Lung (tissue), 12 donors: ENCODE data around the gene ETDB. TPM values are rescaled to one million over a fixed set of nuclear protein-coding genes. Genes with fewer than 3 reads are reported as not detected.
"Not testable (repeated sequence)": the region's sequence is repeated elsewhere in the genome, so short reads cannot be mapped to it uniquely, and the experiment has no call there.

ENCODE experiments used
- ATAC-seq: fragments of 200-7000 bp; cut with Tn5 transposase; one replicate; pipeline ENCODE4 v1.9.1; 2020; ENCODE audit warnings: moderate number of reproducible peaks; ENCODE audit not compliant: insufficient read depth, low FRiP score
- DNase-seq, 3 donors: peaks; one replicate each; pipeline ENCODE4 v3.0.0-alpha.2; 2013 to 2017
- H3K27ac ChIP-seq, 2 donors: one replicate each; pipeline ENCODE4 v1.5.1; 2013; ENCODE audit warnings: mild to moderate bottlenecking in 2 of 2, moderate library complexity in 2 of 2, control low read depth in 1 of 2, inconsistent platforms in 1 of 2, low read depth in 1 of 2, low read length in 1 of 2
- H3K27me3 ChIP-seq, 3 donors: one replicate each; pipeline ENCODE4 v1.5.1; 2013; ENCODE audit warnings: low read length in 2 of 3; ENCODE audit not compliant: control insufficient read depth in 3 of 3, insufficient read depth in 3 of 3
- H3K36me3 ChIP-seq, 4 donors: one replicate each; pipeline ENCODE4 v1.5.1; 2013; ENCODE audit warnings: low read length in 4 of 4, mild to moderate bottlenecking in 1 of 4, moderate library complexity in 1 of 4; ENCODE audit not compliant: control insufficient read depth in 4 of 4, insufficient read depth in 4 of 4
- H3K4me1 ChIP-seq, 5 donors: one replicate each; pipeline ENCODE4 v1.5.1; 2013; ENCODE audit warnings: low read length in 5 of 5, mild to moderate bottlenecking in 2 of 5, moderate library complexity in 1 of 5; ENCODE audit not compliant: control insufficient read depth in 5 of 5, insufficient read depth in 5 of 5
- H3K4me3 ChIP-seq: one replicate; pipeline ENCODE4 v1.5.1; 2013; ENCODE audit warnings: mild to moderate bottlenecking, control low read depth, moderate library complexity
- H3K9ac ChIP-seq, 2 donors: one replicate each; pipeline ENCODE4 v1.5.1; 2013; ENCODE audit warnings: low read length in 2 of 2, control low read depth in 1 of 2; ENCODE audit not compliant: insufficient read depth in 1 of 2
- H3K9me3 ChIP-seq, 4 donors: one replicate each; pipeline ENCODE4 v1.5.1; 2013; ENCODE audit warnings: low read length in 3 of 4, mild to moderate bottlenecking in 1 of 4, moderate library complexity in 1 of 4; ENCODE audit not compliant: control insufficient read depth in 4 of 4, insufficient read depth in 3 of 4
- CTCF ChIP-seq: IDR thresholded peaks from 2 replicates; pipeline ENCODE4 v1.5.1; 2012; ENCODE audit warnings: mild to moderate bottlenecking; ENCODE audit errors: control extremely low read depth, extremely low read depth
- WGBS, 2 donors: extraction: QIAGEN DNeasy Blood & Tissue Kit; methylation state at CpG; one replicate each; pipeline ENCODE4 v1.1.7; 2013; 5-methylcytosine and 5-hydroxymethylcytosine counted together
- polyA plus RNA-seq, 2 donors: library from polyadenylated mRNA; stranded (reverse); fragments of 200-250 nt; gene quantifications; one replicate each; pipeline ENCODE4 v1.2.1, GENCODE V29; 2013
- total RNA-seq, 2 donors: library from RNA; depleted of rRNA in 1 of 2; stranded (reverse); fragments of >200 nt in 1 of 2; gene quantifications; one replicate each; pipeline ENCODE4 v1.2.1, GENCODE V29; 2014 to 2021
- donor health status: control.
- donor health status: control.
- donor health status: Bipolar disorder and iron deficiency.
- donor health status: healthy.
- donor health status: DM: yes; HTN: yes; CAD: no.

The ETDB gene
- total and polyA plus RNA-seq, 4 donors, result not detected

GRCh38 chrX:135099493-135099783, 20.9 kb downstream of the ETDB start:
- H3K27ac ChIP-seq, result no peak overlapping the region
- H3K4me3 ChIP-seq, result no peak overlapping the region
- 64 to 65% methylated on average over 10 of the region's 10 CpGs for WGBS, 2 donors
- H3K36me3 ChIP-seq, result no peaks in the 10 kb centered on the region
- DNase-seq (no peak), ATAC-seq (no peak)
- peaks cover 0 to 18% (median 10%) of the 10 kb centered on the region in 3 donors for H3K27me3 ChIP-seq
- H3K4me1 ChIP-seq, result peaks cover 0 to 5% (median 0%) of the 10 kb centered on the region in 5 donors
- no peaks in the 10 kb centered on the region for H3K9me3 ChIP-seq
- no peak overlapping the region for H3K9ac ChIP-seq
- TF ChIP-seq CTCF, result no peak

GRCh38 chrX:135097196-135097744, 23.1 kb downstream of the ETDB start:
- H3K9me3 ChIP-seq, H3K9ac ChIP-seq, H3K4me1 ChIP-seq, H3K27ac ChIP-seq, H3K36me3 ChIP-seq, ATAC-seq, H3K4me3 ChIP-seq: not testable (repeated sequence)
- H3K27me3 ChIP-seq, result peaks cover 0 to 11% (median 4%) of the 10 kb centered on the region in 3 donors
- peak in 2 of 3 donors; percentile 19 to 32 for DNase-seq
- 53 to 63% methylated on average over 11 to 15 of the region's 15 CpGs for WGBS, 2 donors

- WGBS, 2 donors, result 84 to 96% methylated on average over 4 to 5 of the region's 5 CpGs
- Histone ChIP-seq H3K4me1 (peaks cover 0 to 5% (median 0%) of the 10 kb centered on the region in 5 donors), H3K9me3 (peaks cover 0 to 2% (median 0%) of the 10 kb centered on the region in 4 donors), H3K36me3 (no peaks in the 10 kb centered on the region), H3K4me3 (no peak overlapping the region), H3K27me3 (peaks cover 0 to 11% (median 2%) of the 10 kb centered on the region in 3 donors), H3K9ac (no peak overlapping the region), H3K27ac (no peak overlapping the region)
- no peak for TF ChIP-seq CTCF
- no peak for ATAC-seq
- DNase-seq, result no peak
Observed at GRCh38 chrX:135095715-135096114, 24.6 kb downstream of the ETDB start.

- Histone ChIP-seq H3K27me3 (peaks cover 0 to 3% (median 0%) of the 10 kb centered on the region in 3 donors), H3K27ac (no peak overlapping the region), H3K36me3 (no peaks in the 10 kb centered on the region), H3K9ac (no peak overlapping the region), H3K4me1 (peaks cover 0 to 5% (median 0%) of the 10 kb centered on the region in 5 donors), H3K4me3 (no peak overlapping the region), H3K9me3 (peaks cover 0 to 4% (median 0%) of the 10 kb centered on the region in 4 donors)
- DNase-seq (no peak), ATAC-seq (no peak)
- TF ChIP-seq CTCF, result no peak
- 72% methylated on average over 6 of the region's 6 CpGs for WGBS, 2 donors
Observed at GRCh38 chrX:135094726-135095125, 25.6 kb downstream of the ETDB start.
